ENCODE results near the gene SCEL. TPM values are rescaled to one million over a fixed set of nuclear protein-coding genes. Genes with fewer than 3 reads are reported as not detected.

Gene SCEL
- total RNA-seq, 1 experiment from 2014 or later = 0.07 TPM

DNA sequence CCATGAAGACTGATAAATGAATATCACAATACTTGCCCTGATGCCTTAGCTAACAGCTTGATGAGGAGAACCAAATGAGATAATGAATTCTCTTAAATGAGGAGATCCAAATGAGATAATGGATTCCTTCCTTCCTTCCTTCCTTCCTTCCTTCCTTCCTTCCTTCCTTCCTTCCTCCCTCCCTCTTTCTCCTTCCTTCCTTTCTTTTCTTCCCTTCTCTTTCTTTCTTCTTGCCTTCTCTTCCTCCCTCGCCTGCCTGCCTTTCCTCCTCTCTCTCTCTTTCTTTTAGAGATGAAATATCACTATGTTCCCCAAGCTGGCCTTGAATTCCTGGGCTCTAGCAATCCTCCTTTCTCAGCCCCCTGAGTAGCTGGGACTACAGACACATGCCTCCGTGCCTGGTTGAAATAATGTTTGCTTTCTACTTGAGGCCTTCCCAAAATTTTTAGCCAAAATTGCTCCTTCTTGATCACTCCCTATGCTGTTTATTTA lies 158.0 kb downstream of the SCEL start:
- no peaks in the 10 kb centered on the region for H3K27me3 ChIP-seq (ENCODE audit: insufficient read depth, low read length)
- RAD21 ChIA-PET (ENCODE audit: low non-redundant PET in 1 of 2, low total read pairs in 2 of 2, uncharacterized antibody in 2 of 2, unreplicated experiment in 2 of 2) = no interaction called here
- CTCF ChIA-PET = no interaction called here
- H3K36me3 ChIP-seq (ENCODE audit: control insufficient read depth in 1 of 2, insufficient read depth in 2 of 2, low read length in 2 of 2) = no peaks in the 10 kb centered on the region
- H3K4me1 ChIP-seq (ENCODE audit: control insufficient read depth in 1 of 2, insufficient read depth in 2 of 2, low read length in 2 of 2) = no peaks in the 10 kb centered on the region
- H2AFZ ChIP-seq (ENCODE audit: low read depth, low read length, poor library complexity, severe bottlenecking) = no peak overlapping the region
- BruUV-seq (replicated peaks) = no TSS peak
- intact Hi-C loops (cut with micrococcal nuclease) = no loop called here
- no peak overlapping the region for H3K4me3 ChIP-seq (replicated peaks in 1 of 2; ENCODE audit: low read depth in 1 of 2, low read length in 2 of 2)
- no peaks in the 10 kb centered on the region for H3K9me3 ChIP-seq (ENCODE audit: control insufficient read depth in 1 of 2, insufficient read depth in 1 of 2, low read depth in 1 of 2, low read length in 2 of 2)
- H3K4me2 ChIP-seq (ENCODE audit: low read length) = no peak overlapping the region
- no peak overlapping the region for H3K9ac ChIP-seq (ENCODE audit: low read length)
- POLR2A ChIA-PET = no interaction called here
- H4K20me1 ChIP-seq (ENCODE audit: insufficient read depth) = no peaks in the 10 kb centered on the region
- DNase-seq (ENCODE audit: low read depth, low spot score) (no peak), ATAC-seq (no peak)
- no peak for TF ChIP-seq JUND (IDR thresholded peaks at IDR 0.05)
- no peak for TF ChIP-seq POLR2A (IDR thresholded peaks at IDR 0.05; ENCODE audit: borderline replicate concordance, extremely low read depth, insufficient read depth, insufficient read length)
- TF ChIP-seq SIN3A (IDR thresholded peaks at IDR 0.05; ENCODE audit: low read depth) = no peak
- TF ChIP-seq EGR1 (IDR thresholded peaks at IDR 0.05; ENCODE audit: low read depth) = no peak
- no peak for TF ChIP-seq TCF7L2 (IDR thresholded peaks at IDR 0.05; ENCODE audit: borderline replicate concordance, extremely low read depth, insufficient read depth, insufficient read length)
- no peak for TF ChIP-seq ZFX (IDR thresholded peaks at IDR 0.05)
- TF ChIP-seq ELF1 (IDR thresholded peaks at IDR 0.05; ENCODE audit: borderline replicate concordance, low read depth) = no peak
- TF ChIP-seq, protein P1, sequence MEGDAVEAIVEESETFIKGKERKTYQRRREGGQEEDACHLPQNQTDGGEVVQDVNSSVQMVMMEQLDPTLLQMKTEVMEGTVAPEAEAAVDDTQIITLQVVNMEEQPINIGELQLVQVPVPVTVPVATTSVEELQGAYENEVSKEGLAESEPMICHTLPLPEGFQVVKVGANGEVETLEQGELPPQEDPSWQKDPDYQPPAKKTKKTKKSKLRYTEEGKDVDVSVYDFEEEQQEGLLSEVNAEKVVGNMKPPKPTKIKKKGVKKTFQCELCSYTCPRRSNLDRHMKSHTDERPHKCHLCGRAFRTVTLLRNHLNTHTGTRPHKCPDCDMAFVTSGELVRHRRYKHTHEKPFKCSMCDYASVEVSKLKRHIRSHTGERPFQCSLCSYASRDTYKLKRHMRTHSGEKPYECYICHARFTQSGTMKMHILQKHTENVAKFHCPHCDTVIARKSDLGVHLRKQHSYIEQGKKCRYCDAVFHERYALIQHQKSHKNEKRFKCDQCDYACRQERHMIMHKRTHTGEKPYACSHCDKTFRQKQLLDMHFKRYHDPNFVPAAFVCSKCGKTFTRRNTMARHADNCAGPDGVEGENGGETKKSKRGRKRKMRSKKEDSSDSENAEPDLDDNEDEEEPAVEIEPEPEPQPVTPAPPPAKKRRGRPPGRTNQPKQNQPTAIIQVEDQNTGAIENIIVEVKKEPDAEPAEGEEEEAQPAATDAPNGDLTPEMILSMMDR (IDR thresholded peaks at IDR 0.05 in 2 of 3, conservative IDR thresholded peaks at IDR 0.05 in 1 of 3; ENCODE audit: borderline replicate concordance in 1 of 3, insufficient read depth in 1 of 3, low read depth in 2 of 3, low read length in 2 of 3) = no peak
- TF ChIP-seq, protein P2, sequence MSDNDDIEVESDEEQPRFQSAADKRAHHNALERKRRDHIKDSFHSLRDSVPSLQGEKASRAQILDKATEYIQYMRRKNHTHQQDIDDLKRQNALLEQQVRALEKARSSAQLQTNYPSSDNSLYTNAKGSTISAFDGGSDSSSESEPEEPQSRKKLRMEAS (IDR thresholded peaks at IDR 0.05) = no peak
- no peak for TF ChIP-seq POLR2AphosphoS5 (IDR thresholded peaks at IDR 0.05; ENCODE audit: low read depth, low read length)
- TF ChIP-seq EZH2 (IDR thresholded peaks at IDR 0.05) = no peak
- no peak for TF ChIP-seq YY1 (IDR thresholded peaks at IDR 0.05; ENCODE audit: extremely low read depth, insufficient replicate concordance, low read depth, low read length)
- TF ChIP-seq, protein P3, sequence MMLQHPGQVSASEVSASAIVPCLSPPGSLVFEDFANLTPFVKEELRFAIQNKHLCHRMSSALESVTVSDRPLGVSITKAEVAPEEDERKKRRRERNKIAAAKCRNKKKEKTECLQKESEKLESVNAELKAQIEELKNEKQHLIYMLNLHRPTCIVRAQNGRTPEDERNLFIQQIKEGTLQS (IDR thresholded peaks at IDR 0.05) = no peak
- no peak for TF ChIP-seq SP1 (IDR thresholded peaks at IDR 0.05; ENCODE audit: low read depth)
- no peak for TF ChIP-seq RAD21 (IDR thresholded peaks at IDR 0.05; ENCODE audit: low read depth)
- TF ChIP-seq, protein P4, sequence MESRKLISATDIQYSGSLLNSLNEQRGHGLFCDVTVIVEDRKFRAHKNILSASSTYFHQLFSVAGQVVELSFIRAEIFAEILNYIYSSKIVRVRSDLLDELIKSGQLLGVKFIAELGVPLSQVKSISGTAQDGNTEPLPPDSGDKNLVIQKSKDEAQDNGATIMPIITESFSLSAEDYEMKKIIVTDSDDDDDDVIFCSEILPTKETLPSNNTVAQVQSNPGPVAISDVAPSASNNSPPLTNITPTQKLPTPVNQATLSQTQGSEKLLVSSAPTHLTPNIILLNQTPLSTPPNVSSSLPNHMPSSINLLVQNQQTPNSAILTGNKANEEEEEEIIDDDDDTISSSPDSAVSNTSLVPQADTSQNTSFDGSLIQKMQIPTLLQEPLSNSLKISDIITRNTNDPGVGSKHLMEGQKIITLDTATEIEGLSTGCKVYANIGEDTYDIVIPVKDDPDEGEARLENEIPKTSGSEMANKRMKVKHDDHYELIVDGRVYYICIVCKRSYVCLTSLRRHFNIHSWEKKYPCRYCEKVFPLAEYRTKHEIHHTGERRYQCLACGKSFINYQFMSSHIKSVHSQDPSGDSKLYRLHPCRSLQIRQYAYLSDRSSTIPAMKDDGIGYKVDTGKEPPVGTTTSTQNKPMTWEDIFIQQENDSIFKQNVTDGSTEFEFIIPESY (IDR thresholded peaks at IDR 0.05; ENCODE audit: extremely low read depth, insufficient replicate concordance, low read length) = no peak
- TF ChIP-seq CEBPB (IDR thresholded peaks at IDR 0.05; ENCODE audit: low read depth) = no peak
- H3K27ac ChIP-seq (ENCODE audit: low read depth, low read length) = no peak overlapping the region
- no peaks in the 10 kb centered on the region for H3K79me2 ChIP-seq (ENCODE audit: insufficient read depth, low read length)
- no peaks in the 10 kb centered on the region for H3K9me2 ChIP-seq (ENCODE audit: insufficient read depth)
